Measurements from ENCODE around the gene PRKCH. TPM values are rescaled to one million over a fixed set of nuclear protein-coding genes. Genes with fewer than 3 reads are reported as not detected.
A peak's percentile ranks its signal among the peaks of the same experiment; 100 is the strongest.

The PRKCH gene
- total RNA-seq, 5 donors from 2014 or later (not counting 1 experiment from before 2014, with no cell fraction given): 267 to 436 (median 326) TPM

GRCh38 chr14:61562321-61563161 is 241.2 kb downstream of the PRKCH start:
- POLR2A ChIA-PET: interaction anchor here in 1 of 2 donors (0.6 kb wide), 2 partner anchors 195 to 241 kb away, joined by 3 read pairs; partner anchors contain the start of gene PRKCH
- Mint-ChIP-seq H3K9me3 (no peaks in the 10 kb centered on the region), H3K4me1 (peaks cover 6 to 28% (median 27%) of the 10 kb centered on the region in 3 donors), H3K36me3 (no peaks in the 10 kb centered on the region), H3K27ac (peak overlapping the region in 1 of 2 donors; percentile 52), H3K4me3 (no peak overlapping the region), H3K27me3 (no peaks in the 10 kb centered on the region)
- H3K36me3 ChIP-seq (ENCODE audit: control insufficient read depth in 2 of 2, extremely low read depth in 1 of 2, insufficient read depth in 1 of 2, low read length in 1 of 2): peaks cover 0 to 2% of the 10 kb centered on the region in 2 donors
- ATAC-seq (replicated peaks in 1 of 4): peak; percentile 45 to 81 (median 67)
- CTCF ChIA-PET: interaction anchor here in 1 of 2 donors (0.6 kb wide), 1 partner anchor 43 kb away, joined by 3 read pairs; no protein-coding TSS in a partner anchor
- H3K27ac ChIP-seq (ENCODE audit: low read length): no peak overlapping the region
- H3K9me3 ChIP-seq: no peaks in the 10 kb centered on the region
- no peaks in the 10 kb centered on the region for H3K27me3 ChIP-seq (replicated peaks in 1 of 2; ENCODE audit: control insufficient read depth in 2 of 2, extremely low read depth in 1 of 2, insufficient read depth in 2 of 2, low read length in 1 of 2)
- H3K4me3 ChIP-seq (ENCODE audit: control insufficient read depth in 1 of 2, extremely low read depth in 1 of 2, low read length in 1 of 2): no peak overlapping the region
- 97% methylated on average over 5 of the region's 7 CpGs for WGBS (ENCODE audit: insufficient coverage)
- DNase-seq: peak in 2 of 35 experiments; percentile 25 to 48
- H3K4me1 ChIP-seq (ENCODE audit: control insufficient read depth in 1 of 2, extremely low read depth in 1 of 2, insufficient read depth in 2 of 2, low read length in 2 of 2): peaks cover 0 to 4% of the 10 kb centered on the region in 2 experiments

GRCh38 chr14:61563162-61563511 is 241.8 kb downstream of the PRKCH start:
- Mint-ChIP-seq H3K9me3 (no peaks in the 10 kb centered on the region), H3K4me1 (peaks cover 11 to 32% (median 31%) of the 10 kb centered on the region in 3 donors), H3K4me3 (no peak overlapping the region), H3K27ac (peak overlapping the region in 1 of 2 donors; percentile 52), H3K36me3 (no peaks in the 10 kb centered on the region), H3K27me3 (no peaks in the 10 kb centered on the region)
- Histone ChIP-seq H3K4me1 (ENCODE audit: control insufficient read depth in 1 of 2, extremely low read depth in 1 of 2, insufficient read depth in 2 of 2, low read length in 2 of 2) (peaks cover 4 to 8% of the 10 kb centered on the region in 2 experiments), H3K27me3 (replicated peaks in 1 of 2; ENCODE audit: control insufficient read depth in 2 of 2, extremely low read depth in 1 of 2, insufficient read depth in 2 of 2, low read length in 1 of 2) (no peaks in the 10 kb centered on the region), H3K9me3 (no peaks in the 10 kb centered on the region), H3K36me3 (ENCODE audit: control insufficient read depth in 2 of 2, extremely low read depth in 1 of 2, insufficient read depth in 1 of 2, low read length in 1 of 2) (no peaks in the 10 kb centered on the region), H3K4me3 (ENCODE audit: control insufficient read depth in 1 of 2, extremely low read depth in 1 of 2, low read length in 1 of 2) (no peak overlapping the region), H3K27ac (ENCODE audit: low read length) (no peak overlapping the region)
- 79% methylated on average over 2 of the region's 7 CpGs for WGBS (ENCODE audit: insufficient coverage)
- POLR2A ChIA-PET: interaction anchor here (0.5 to 0.8 kb wide), 3 partner anchors 11 to 194 kb away, joined by 3 to 4 read pairs (median 3); no protein-coding TSS in a partner anchor
- no peak for ATAC-seq (replicated peaks in 1 of 4)
- CTCF ChIA-PET: interaction anchor here in 1 of 2 donors (0.6 kb wide), 1 partner anchor 44 kb away, joined by 3 read pairs; no protein-coding TSS in a partner anchor
- DNase-seq: no peak

GRCh38 chr14:61563880-61564617 is 242.7 kb downstream of the PRKCH start:
- WGBS (ENCODE audit: insufficient coverage): 100% methylated on average over 5 of the region's 6 CpGs
- no peak for ATAC-seq (replicated peaks in 1 of 4)
- POLR2A ChIA-PET: interaction anchor here (0.5 to 0.8 kb wide), 2 partner anchors 12 to 31 kb away, joined by 3 to 4 read pairs; no protein-coding TSS in a partner anchor
- H3K9me3 ChIP-seq: no peaks in the 10 kb centered on the region
- no peaks in the 10 kb centered on the region for H3K36me3 ChIP-seq (ENCODE audit: control insufficient read depth in 2 of 2, extremely low read depth in 1 of 2, insufficient read depth in 1 of 2, low read length in 1 of 2)
- no peaks in the 10 kb centered on the region for H3K27me3 ChIP-seq (replicated peaks in 1 of 2; ENCODE audit: control insufficient read depth in 2 of 2, extremely low read depth in 1 of 2, insufficient read depth in 2 of 2, low read length in 1 of 2)
- no peak overlapping the region for H3K27ac ChIP-seq (ENCODE audit: low read length)
- Mint-ChIP-seq H3K9me3 (no peaks in the 10 kb centered on the region), H3K4me1 (peaks cover 18 to 39% (median 39%) of the 10 kb centered on the region in 3 donors), H3K27ac (peak overlapping the region; percentile 6 to 58), H3K27me3 (no peaks in the 10 kb centered on the region), H3K36me3 (no peaks in the 10 kb centered on the region), H3K4me3 (no peak overlapping the region)
- H3K4me3 ChIP-seq (ENCODE audit: control insufficient read depth in 1 of 2, extremely low read depth in 1 of 2, low read length in 1 of 2): no peak overlapping the region
- DNase-seq: no peak
- peaks cover 7 to 17% of the 10 kb centered on the region in 2 experiments for H3K4me1 ChIP-seq (ENCODE audit: control insufficient read depth in 1 of 2, extremely low read depth in 1 of 2, insufficient read depth in 2 of 2, low read length in 2 of 2)
- CTCF ChIA-PET: no interaction called here

- CTCF ChIA-PET: no interaction called here
- H3K36me3 ChIP-seq (ENCODE audit: control insufficient read depth in 2 of 2, extremely low read depth in 1 of 2, insufficient read depth in 1 of 2, low read length in 1 of 2): no peaks in the 10 kb centered on the region
- H3K27ac ChIP-seq (ENCODE audit: low read length): no peak overlapping the region
- no peak overlapping the region for H3K4me3 ChIP-seq (ENCODE audit: control insufficient read depth in 1 of 2, extremely low read depth in 1 of 2, low read length in 1 of 2)
- no peak for ATAC-seq (replicated peaks in 1 of 4)
- Mint-ChIP-seq H3K4me1 (peaks cover 24 to 45% (median 45%) of the 10 kb centered on the region in 3 donors), H3K9me3 (no peaks in the 10 kb centered on the region), H3K36me3 (no peaks in the 10 kb centered on the region), H3K27me3 (peaks cover 0 to 1% of the 10 kb centered on the region in 2 donors), H3K27ac (no peak overlapping the region), H3K4me3 (no peak overlapping the region)
- peaks cover 13 to 23% of the 10 kb centered on the region in 2 experiments for H3K4me1 ChIP-seq (ENCODE audit: control insufficient read depth in 1 of 2, extremely low read depth in 1 of 2, insufficient read depth in 2 of 2, low read length in 2 of 2)
- no peaks in the 10 kb centered on the region for H3K9me3 ChIP-seq
- H3K27me3 ChIP-seq (replicated peaks in 1 of 2; ENCODE audit: control insufficient read depth in 2 of 2, extremely low read depth in 1 of 2, insufficient read depth in 2 of 2, low read length in 1 of 2): no peaks in the 10 kb centered on the region
- WGBS (ENCODE audit: insufficient coverage): 96% methylated on average over 3 of the region's 6 CpGs
- POLR2A ChIA-PET: no interaction called here
- DNase-seq: no peak
Measured at GRCh38 chr14:61564618-61565091, 243.3 kb downstream of the PRKCH start.

- ChIA-PET CTCF (interaction anchor here in 1 of 2 donors (0.6 kb wide), 1 partner anchor 18 kb away, joined by 4 read pairs; no protein-coding TSS in a partner anchor), POLR2A (no interaction called here)
Measured at GRCh38 chr14:61565181-61565580, 243.8 kb downstream of the PRKCH start.

More at GRCh38 chr14:61565181-61565580, 243.8 kb downstream of the PRKCH start:
- Mint-ChIP-seq H3K4me3 (no peak overlapping the region), H3K36me3 (no peaks in the 10 kb centered on the region), H3K9me3 (no peaks in the 10 kb centered on the region), H3K27me3 (peaks cover 0 to 3% of the 10 kb centered on the region in 2 donors), H3K27ac (no peak overlapping the region), H3K4me1 (peaks cover 29 to 50% (median 48%) of the 10 kb centered on the region in 3 donors)
- Histone ChIP-seq H3K27me3 (replicated peaks in 1 of 2; ENCODE audit: control insufficient read depth in 2 of 2, extremely low read depth in 1 of 2, insufficient read depth in 2 of 2, low read length in 1 of 2) (no peaks in the 10 kb centered on the region), H3K9me3 (no peaks in the 10 kb centered on the region), H3K4me3 (ENCODE audit: control insufficient read depth in 1 of 2, extremely low read depth in 1 of 2, low read length in 1 of 2) (no peak overlapping the region), H3K36me3 (ENCODE audit: control insufficient read depth in 2 of 2, extremely low read depth in 1 of 2, insufficient read depth in 1 of 2, low read length in 1 of 2) (no peaks in the 10 kb centered on the region), H3K4me1 (ENCODE audit: control insufficient read depth in 1 of 2, extremely low read depth in 1 of 2, insufficient read depth in 2 of 2, low read length in 2 of 2) (peaks cover 18 to 28% of the 10 kb centered on the region in 2 experiments), H3K27ac (ENCODE audit: low read length) (no peak overlapping the region)
- ATAC-seq (replicated peaks in 1 of 4) (no peak), DNase-seq (no peak)

Measured in T-cell (primary cell).